GM18526 (cell line): ENCODE results near the gene HEPN1.

Source experiments
- POLR2A ChIP-seq: IDR thresholded peaks from 3 replicates; pipeline ENCODE4 v1.6.1; 2011; ENCODE audit not compliant: insufficient read length; ENCODE audit errors: extremely low read depth

HEPN1 gene

DNA sequence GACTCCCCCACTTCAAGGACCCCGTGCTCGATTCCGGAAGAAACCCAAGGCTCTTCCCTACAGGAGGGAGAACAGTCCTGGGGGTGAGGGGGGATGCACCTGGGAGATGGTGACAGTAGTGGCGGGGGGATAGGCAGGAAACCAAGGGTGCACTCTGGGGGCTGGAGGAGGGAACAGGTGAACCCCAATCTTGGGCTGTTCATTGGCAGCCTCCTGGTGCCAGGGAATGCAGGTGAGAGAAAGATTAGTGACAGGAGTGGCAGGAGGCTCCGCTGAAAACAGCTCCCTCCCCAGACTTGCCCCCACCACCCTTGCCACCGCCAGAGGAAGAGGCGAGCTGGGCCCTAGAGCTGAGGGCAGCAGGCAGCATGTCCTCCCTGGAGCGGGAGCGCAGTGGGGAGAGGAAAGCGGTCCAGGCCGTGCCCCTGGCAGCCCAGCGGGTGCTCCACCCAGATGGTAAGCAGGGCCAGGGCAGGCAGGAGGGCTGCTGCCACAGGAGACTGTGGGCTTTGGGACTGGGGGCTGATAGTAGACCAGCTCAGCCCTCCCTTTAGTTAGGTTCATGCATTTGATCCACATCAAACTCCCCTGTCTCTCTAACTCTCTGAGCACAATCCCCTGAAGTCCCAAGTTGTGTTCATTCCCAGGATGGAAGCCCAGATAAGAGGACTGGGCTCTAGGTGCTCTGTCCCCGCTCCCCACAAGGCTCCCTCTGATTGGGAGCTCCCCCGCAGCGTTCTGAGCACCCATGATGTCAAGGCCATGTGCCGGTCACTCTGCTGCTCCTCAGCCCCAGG lies 39.4 kb upstream of the HEPN1 start:
- TF ChIP-seq POLR2A: no peak

DNA sequence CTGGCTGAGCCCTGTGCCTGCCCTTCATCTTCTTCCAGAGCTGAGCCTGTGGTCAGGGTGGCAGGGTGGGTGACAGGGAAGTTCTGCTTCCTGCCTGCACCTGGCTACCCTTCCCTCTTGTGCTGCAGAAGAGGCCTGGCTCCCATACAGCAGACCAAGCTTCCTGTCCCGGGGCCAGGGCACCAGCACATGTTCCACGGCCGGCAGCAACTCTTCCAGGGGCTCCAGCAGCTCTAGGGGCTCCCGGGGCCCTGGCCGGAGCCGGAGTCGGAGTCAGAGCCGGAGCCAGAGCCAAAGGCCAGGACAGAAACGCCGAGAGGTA lies 38.8 kb upstream of the HEPN1 start:
- no peak for TF ChIP-seq POLR2A

DNA sequence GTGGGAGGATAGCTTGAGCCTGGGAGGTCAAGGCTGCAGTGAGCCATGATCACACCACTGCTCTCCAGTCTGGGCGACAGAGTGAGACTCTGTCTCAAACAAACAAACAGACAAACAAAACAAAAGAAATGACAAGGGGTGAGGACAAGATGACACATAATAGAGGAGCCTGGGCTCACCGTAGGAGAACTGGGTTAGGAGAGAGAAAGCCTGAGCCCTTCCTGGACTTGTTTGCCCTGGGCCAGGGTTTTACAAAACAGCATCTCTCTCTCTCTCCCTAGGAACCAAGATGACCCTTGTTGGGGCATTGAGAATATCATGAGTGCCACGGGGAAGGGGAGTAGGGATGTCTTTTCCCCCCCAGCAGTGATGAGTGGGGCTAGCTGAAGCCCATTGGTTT lies 38.1 kb upstream of the HEPN1 start:
- no peak for TF ChIP-seq POLR2A

DNA sequence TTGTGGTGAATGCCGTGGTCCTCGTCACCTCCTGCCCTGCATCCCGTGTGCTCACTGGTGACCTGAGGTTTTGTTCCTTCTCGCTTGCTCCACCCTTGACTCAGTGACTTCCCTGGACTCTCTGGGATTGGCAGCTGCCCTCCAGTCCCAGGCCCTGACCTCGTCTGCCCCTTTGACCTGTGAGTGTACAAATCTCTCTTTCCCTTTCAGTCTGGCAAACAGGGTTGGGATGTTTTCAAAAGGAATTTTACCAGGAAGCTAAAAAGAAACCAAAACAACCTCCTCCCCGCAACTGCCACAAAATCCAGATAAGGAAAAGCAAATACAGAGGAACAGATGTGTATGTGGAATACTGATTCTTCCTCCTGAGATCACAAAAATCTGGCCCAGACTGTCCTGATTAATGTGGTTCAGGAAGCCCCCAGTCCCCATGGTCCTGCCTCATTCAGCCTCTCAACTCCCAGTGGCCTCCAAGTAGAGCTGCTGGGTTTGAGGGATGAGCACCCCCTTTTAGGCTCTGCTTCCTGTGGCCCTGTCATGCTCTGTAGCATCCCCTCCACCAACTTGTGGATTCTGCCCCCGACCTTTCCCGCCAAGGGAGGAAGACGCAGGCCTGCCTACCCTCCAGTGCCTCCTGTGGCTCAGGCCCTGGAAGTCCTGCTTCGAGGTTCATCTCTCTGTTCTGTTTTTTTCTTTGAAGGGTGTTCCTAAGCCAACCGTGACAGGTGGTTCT lies 36.5 kb upstream of the HEPN1 start:
- TF ChIP-seq POLR2A: no peak

DNA sequence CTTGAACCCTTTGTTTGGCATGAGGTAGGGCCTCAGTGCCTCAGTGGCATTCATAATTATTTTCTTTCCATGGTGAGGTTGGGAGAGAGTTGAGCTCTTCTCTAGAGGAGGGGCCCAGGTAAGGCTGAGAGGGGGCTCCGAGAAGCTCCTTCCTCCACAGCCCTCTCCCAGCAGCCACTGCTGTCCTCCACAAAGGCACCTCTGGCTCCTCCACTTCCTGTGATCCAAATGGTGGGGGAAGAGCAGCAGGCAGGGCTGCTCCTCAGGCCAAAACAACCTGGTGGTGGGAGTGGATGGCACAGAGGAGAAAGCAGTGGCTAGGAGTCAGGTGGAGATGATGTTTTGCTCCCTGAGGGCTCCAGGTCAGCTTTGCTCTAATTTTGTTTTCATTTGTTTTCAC lies 34.7 kb upstream of the HEPN1 start:
- no peak for TF ChIP-seq POLR2A

DNA sequence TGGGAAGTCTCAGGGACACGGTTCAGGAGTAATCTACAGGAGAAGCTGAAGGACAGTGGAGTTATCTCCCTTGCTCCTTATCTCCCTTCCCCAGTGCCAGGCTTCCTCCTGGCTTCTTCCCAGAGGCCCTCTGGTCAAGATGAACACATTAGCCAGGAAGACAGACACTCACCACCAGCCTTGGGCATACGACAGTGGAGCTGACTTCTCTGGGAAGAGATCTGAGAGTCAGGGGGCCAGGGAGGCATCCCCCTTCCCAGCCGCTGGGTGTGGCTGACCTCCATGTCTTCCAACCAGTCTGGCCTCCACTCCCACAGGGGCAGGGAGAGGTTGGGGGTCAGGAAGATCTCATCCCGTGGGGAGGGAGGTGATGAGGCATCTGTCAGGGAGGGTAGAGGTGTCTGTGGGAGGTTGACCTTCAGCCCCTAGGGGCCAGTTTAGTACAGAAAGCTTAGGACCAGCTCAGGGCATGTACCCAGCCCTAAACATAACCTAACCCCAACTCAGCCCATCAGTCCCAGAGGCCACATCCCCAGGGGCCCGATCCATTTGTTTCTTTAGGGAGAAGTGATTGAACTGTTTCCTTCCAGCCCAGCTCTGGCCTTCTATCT lies 34.1 kb upstream of the HEPN1 start:
- TF ChIP-seq POLR2A: no peak

DNA sequence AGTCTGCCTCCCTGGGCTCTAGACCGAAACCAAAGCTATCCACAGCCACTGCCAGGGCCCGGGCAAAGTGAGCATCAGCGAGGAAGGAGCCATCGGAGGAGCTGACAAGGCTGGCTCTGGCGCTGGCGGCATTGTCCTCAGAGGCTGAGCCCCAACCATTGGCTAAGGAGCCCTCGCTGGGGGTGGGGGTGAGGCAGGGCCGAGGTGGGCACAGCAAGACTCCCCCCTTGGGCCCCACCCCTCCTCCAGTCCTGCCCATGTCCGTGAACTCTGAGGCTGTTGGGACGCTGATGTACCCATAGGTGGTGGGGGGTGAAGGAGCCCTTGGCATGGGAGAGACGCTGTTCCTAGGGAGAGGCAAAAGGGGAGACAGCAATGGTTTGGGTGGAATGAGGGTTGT lies 32.6 kb upstream of the HEPN1 start:
- TF ChIP-seq POLR2A: no peak

DNA sequence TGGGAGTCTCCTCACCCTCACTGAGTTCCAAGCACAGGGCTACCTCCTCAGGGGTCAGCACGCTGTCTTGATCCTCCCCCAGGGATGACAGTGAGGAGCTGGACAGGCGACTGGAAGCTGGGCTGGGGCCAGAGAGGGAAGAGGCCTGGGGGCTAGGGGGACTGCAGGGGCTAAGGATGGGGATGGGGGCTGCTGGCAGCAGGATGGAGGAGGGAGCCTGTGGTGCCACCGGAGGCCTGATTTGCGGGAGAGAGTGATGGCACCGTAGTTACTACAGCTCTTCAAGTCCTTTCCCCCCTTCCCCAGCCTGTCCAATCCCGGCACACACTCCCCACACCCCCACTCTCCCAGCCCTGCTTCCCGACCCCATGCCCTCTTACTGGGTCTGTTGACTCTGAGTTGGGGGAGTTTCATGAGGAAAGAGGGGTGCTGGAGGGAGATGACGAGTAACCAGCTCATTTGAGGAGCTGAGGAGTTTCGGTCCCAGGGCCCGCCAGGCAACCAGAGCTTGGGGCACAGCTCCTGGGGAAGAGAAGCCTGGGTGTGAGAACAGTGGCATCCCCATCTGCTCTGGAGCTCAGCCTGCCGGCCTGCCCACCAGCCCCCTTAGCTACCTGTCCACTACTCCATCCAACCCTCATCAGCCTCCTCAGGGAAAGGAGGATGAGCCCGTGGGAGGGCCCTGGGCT lies 31.9 kb upstream of the HEPN1 start:
- no peak for TF ChIP-seq POLR2A

DNA sequence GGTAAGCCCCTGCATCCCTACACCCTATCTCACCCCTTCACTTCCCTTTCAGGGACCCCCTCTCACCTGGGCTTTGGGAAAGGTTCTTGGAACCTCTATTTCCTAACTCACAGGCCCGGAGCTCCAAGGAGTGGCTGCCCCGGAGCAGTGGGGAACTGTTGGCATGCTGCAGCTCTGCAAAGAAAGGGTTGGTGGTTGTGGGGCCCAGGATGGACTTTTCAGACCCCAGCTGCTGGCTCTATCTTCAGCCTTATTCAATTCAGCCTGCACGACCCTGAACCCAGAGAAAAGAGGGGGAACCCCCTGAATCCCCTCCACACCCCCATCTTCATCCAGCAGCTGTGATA lies 31.4 kb upstream of the HEPN1 start:
- no peak for TF ChIP-seq POLR2A

DNA sequence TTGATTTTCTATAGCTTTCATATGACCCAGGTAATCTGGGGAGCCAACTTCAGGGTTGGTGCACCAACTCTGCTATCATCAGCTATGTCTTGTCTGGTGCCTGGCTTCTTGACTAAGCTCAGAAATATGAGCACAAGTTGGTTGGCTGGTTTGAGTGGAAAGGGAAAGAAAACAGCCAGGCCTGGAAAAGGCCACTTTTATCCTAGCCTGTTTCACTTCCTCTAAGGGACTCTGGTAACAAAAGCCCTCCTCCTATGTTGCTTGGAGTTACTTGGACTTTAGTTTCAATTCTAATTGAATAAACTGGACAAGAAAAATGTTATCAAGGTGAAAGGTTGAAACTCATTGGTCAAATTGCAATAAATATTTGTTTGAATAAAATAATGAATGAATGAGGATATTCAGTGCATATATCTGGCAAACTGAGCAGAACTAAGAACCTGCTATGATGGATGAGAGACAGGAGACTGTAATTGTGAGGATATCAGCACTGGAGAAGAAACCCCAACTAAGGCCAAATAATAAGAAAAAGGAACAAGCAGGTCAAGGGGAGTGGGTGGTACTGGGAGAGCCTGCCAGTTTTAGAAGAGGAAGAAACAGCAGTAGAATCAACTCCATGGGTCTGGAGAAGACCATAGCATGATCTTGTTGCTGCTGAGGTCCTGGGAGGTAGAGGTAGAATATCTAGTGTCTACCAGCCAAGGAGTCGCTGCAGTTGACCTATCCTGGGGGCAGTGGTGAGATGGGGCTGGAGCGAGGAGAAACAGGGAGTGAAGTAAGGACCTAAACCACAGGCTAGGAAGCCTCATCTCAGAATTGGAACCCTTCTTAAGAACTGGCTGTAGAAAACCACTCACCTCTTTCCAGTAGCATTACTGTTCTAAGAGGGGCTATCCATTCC lies 29.6 kb upstream of the HEPN1 start:
- TF ChIP-seq POLR2A: no peak

DNA sequence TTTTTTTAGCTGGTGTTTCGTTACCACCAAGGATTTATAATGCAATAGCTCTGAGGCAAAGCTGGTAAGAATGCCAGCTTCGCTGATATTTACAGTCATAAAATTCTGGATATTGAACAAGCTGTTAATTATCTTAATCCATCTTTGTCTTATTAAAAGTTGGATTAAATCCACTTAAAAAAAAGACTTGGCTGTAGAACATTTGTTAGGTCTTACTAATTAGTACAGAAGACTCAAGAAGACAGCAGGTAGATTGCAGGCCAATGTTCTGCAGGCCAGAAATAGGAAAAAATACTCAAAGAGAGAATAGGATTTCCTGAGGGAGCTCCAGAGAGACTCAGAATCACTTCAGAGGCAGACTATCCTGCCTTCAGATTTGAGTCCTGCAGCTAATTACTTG lies 28.9 kb upstream of the HEPN1 start:
- TF ChIP-seq POLR2A: no peak

DNA sequence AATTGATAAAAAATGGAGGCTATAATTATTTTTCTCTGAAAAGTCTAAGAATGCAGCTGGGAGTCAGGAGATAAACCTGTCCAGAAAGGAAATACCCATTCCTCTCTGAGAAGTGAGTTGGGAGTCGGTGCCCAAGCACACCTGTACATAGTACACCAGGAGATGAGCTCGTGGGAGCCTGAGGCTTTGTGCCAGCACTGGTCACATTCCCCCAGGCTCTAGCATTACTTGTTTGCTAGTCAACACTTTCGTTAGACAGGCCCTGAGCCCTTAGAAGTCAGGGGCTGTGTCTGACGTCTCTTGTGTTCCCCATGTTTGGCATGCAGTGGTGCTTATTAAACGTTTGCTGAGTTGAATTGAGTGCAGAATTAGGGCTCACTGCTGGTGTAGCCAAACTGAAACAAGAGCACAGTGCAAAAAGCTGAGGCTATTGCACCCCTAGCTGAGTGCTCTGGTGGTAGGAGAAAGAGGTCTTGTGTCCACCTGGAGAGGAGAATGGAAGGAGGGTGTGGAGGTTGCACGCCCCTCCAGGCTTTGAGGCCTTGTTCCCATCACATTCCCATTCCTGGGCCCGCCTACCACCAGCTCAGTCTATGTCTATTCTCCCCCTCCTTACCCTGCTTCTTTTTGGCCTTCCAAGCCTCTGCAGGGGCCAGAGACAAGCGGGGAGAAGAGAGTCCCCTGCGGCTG lies 28.2 kb upstream of the HEPN1 start:
- TF ChIP-seq POLR2A: no peak

DNA sequence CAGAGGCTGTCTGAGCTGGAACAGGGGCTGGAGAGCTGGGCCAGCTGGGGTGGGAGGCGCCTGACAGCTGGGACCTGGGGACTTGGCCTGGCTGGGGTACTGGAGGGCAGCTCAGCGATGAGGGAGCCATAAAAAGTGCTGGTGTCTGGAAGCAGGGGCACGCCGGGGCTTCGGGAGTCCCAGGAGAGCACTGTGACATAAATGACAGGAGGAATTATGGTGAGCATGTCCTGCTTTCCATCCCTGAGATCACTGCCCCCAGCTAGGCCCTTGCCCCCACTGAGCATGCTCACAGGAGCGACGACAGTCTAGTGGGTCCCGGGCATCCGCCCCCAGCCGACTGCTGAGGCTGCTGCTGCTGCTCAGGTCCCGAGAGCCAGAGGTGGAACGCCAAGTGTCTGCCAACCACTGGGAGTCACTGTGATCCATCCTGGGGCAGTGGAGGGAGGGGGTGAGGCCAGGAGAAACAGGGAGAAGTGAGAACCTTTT lies 27.6 kb upstream of the HEPN1 start:
- no peak for TF ChIP-seq POLR2A

DNA sequence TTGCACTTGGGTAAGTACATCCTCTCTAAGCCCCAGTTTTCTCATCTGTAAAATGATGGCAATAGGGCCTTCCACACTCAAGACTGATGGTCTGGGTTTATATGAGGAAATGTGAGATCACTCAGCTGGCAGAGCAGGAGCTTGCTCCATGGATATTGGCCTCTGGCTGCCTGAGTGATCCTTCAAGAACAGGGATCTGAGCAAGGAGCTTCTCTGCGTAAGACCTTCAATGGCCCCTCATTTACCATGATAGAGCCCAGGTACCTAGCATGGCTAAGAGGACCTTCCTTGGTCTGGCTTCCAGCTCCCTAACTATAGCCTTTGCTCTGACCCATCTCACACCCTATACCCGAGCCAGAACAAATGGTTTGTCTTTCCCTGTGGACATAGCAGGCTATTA lies 26.9 kb upstream of the HEPN1 start:
- no peak for TF ChIP-seq POLR2A
